HUES48 (cell line): ENCODE results near the gene KCNIP1.

Experiments used
- H3K27ac ChIP-seq: one replicate; pipeline ENCODE4 v1.7.0; 2013; ENCODE audit warnings: low read depth, low read length, inconsistent platforms
- H3K27me3 ChIP-seq: 2 replicates; pipeline ENCODE4 v1.6.1; 2013; ENCODE audit warnings: mild to moderate bottlenecking, low read length; ENCODE audit not compliant: control insufficient read depth, insufficient read depth
- H3K36me3 ChIP-seq: 2 replicates; pipeline ENCODE4 v1.6.1; 2013; ENCODE audit warnings: low read length; ENCODE audit not compliant: control insufficient read depth, insufficient read depth
- H3K4me1 ChIP-seq: 2 replicates; pipeline ENCODE4 v1.6.1; 2013; ENCODE audit warnings: mild to moderate bottlenecking, low read length; ENCODE audit not compliant: control insufficient read depth, insufficient read depth
- H3K4me3 ChIP-seq: 2 replicates; pipeline ENCODE4 v1.5.1; 2013; ENCODE audit warnings: mild to moderate bottlenecking, low read depth, low read length
- H3K9ac ChIP-seq: 2 replicates; pipeline ENCODE4 v1.6.1; 2013; ENCODE audit warnings: mild to moderate bottlenecking, low read depth, low read length, moderate library complexity
- H3K9me3 ChIP-seq: 2 replicates; pipeline ENCODE4 v1.6.1; 2013; ENCODE audit warnings: low read length; ENCODE audit not compliant: control insufficient read depth, insufficient read depth

The KCNIP1 gene

DNA sequence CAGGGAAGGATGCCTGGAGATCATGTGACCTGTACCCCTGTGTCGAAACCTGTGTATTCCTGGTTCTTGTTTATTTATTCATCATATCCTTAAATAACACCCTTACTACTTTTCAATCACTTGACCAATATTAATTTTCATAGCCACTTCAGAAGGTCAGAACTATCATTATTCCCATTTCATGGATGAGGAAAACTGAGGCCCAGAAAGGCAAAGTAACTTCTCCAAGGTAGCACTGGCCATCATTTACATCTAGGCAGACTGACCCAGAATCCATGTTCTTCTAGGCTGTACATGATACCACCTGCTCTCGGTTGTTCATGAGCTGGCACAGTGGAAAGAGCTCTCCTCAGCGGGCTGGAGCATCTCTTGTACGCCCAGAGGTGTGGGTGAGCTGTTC, 49.4 kb downstream of the KCNIP1 start:
- Histone ChIP-seq H3K4me1 (peaks cover 6% of the 10 kb centered on the region; the same call in 1 of the 2 replicates), H3K27ac (no peak overlapping the region), H3K27me3 (no peaks in the 10 kb centered on the region), H3K36me3 (no peaks in the 10 kb centered on the region), H3K9ac (no peak overlapping the region), H3K4me3 (no peak overlapping the region), H3K9me3 (no peaks in the 10 kb centered on the region)

DNA sequence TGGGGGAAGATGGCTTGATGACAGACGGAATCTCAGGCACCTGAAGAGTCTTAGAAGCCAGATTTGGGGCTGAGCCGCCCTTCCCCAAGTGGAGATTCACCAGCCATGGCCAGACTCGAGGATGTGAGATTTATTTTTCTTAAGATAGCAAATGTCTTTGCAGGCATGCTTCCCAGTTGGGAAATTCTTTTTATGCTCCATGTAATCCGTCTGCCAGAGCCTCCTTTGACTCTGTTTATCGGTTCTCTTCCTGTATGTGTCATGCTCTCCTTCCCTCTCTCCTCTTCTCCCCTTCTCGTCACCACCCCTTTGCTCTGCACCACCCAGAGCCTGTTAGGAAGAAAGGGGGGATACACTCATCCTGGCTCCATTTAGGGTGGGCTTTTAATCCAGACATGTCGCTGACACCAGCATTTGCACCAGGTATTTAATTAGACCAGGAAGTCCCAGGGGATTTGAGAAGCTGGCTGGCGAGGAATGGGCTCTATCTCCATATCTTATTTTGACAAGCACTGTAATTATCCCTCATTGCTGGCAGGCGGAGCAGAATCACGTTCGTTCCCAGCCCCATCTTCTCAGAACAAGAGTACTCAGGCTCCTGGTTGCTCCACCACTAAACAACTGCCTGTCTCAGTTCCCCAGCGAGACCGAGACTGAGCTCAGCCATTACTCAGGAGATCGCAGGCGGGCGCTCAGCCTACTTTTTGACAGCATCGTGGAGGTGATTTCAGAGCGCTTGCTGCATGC, 50.9 kb downstream of the KCNIP1 start:
- H3K36me3 ChIP-seq, result no peaks in the 10 kb centered on the region
- no peak overlapping the region for H3K9ac ChIP-seq
- no peaks in the 10 kb centered on the region for H3K27me3 ChIP-seq
- H3K27ac ChIP-seq, result no peak overlapping the region
- no peak overlapping the region for H3K4me3 ChIP-seq
- H3K4me1 ChIP-seq, result peaks cover 6% of the 10 kb centered on the region; the same call in 1 of the 2 replicates
- no peaks in the 10 kb centered on the region for H3K9me3 ChIP-seq

DNA sequence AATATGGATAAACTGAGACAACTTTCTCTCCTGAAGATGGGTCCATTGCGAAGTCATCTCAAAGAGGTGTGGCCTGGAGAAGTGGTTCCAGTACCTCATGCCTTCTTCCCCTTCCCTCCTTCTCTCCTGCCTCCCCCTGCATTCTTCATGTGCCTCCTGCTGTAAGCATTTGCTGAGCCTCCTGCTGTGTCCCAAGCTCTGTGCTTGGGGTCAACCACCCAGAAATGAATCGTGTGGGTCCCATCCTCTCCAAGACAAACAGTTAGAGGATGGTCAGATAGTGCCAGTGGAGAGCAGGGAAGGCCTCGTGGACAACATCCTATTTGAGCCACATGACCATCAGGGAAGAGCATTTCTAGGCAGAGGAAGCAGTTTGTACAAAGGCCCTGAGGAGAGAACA, 53.5 kb downstream of the KCNIP1 start:
- H3K27ac ChIP-seq, result no peak overlapping the region
- peaks cover 5% of the 10 kb centered on the region; the same call in 1 of the 2 replicates for H3K4me1 ChIP-seq
- no peak overlapping the region for H3K4me3 ChIP-seq
- no peaks in the 10 kb centered on the region for H3K27me3 ChIP-seq
- no peak overlapping the region for H3K9ac ChIP-seq
- H3K9me3 ChIP-seq, result no peaks in the 10 kb centered on the region
- no peaks in the 10 kb centered on the region for H3K36me3 ChIP-seq

DNA sequence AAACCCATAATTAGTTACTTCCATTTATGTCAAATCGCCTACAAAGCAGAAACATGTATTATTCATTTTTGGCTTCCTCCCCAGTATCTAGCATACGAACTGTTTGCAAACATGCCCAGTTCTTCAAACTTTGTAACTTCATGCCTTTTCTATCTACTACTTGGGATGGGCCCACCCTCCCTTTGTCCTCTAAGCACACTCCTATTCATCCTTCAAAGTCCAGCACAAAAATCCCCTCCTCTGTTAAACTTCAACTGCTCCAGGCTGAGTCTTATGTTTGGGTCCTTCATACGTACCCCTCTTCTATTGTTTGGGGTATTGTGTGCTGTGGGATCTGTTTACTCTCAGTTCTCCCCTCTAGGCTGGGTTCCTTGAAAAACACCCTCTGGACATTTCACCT, 55.5 kb downstream of the KCNIP1 start:
- Histone ChIP-seq H3K4me1 (no peaks in the 10 kb centered on the region), H3K9me3 (no peaks in the 10 kb centered on the region), H3K36me3 (no peaks in the 10 kb centered on the region), H3K27me3 (0 out of 2 replicates have a peak, but pooled peaks cover 5% of the 10 kb centered on the region), H3K4me3 (no peak overlapping the region), H3K27ac (no peak overlapping the region), H3K9ac (no peak overlapping the region)

DNA sequence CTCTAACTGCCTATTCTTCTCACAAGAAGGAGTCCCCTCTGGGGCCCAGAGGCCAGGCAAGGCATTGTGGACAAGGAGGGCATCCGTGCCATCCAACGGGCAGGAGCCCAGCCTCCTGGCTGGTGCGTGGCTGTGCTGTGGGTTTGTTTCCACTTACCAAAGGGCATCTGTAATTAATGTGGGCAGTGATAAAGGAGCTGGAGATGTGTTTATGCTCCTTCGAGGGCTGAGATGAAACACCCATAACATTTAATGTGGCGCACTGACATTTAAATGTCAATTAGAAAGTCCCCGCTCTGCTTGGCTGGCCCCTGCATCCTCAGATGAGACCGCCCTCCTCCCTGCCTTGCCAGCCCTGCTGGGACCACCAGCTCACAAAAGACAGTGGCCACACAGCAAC, 57.1 kb downstream of the KCNIP1 start:
- no peak overlapping the region for H3K27ac ChIP-seq
- no peaks in the 10 kb centered on the region for H3K4me1 ChIP-seq
- H3K9ac ChIP-seq, result no peak overlapping the region
- no peaks in the 10 kb centered on the region for H3K36me3 ChIP-seq
- no peaks in the 10 kb centered on the region for H3K9me3 ChIP-seq
- no peak overlapping the region for H3K4me3 ChIP-seq
- 0 out of 2 replicates have a peak, but pooled peaks cover 5% of the 10 kb centered on the region for H3K27me3 ChIP-seq

DNA sequence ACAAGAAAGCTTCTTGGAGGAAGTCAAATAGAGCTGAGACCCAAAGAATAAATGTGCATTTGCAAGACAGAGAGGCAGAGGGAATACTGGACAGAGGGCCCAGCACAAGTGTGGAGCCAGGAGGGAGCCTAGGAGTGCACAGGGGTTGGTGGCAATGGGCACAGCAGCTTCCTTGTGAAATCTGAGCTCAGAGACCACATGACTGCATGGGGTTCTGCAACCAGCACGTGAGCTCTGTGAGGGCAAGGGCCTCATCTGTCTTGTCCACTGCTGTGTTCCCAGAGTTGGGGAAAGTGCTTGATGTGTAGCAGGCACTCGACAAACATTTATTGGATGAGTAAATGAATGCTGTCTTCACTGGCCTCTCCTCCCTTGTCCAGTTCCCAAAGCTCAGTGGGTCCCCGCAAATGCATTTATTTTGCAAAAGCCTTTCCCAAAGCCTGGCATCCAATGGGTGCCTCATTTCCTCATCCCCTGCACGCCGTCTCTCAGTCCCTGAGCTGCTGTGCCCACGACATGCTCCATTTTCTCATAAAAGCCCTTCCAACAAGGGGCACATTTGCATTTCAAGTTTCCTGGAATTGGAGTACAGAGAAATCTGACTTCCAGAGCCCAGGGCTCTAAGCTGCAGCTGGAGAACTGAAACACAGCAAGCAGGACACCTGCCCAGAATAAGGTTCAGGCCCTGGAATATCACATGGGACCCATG, 58.5 kb downstream of the KCNIP1 start:
- Histone ChIP-seq H3K9me3 (no peaks in the 10 kb centered on the region), H3K27ac (no peak overlapping the region), H3K27me3 (0 out of 2 replicates have a peak, but pooled peaks cover 5% of the 10 kb centered on the region), H3K9ac (no peak overlapping the region), H3K4me1 (no peaks in the 10 kb centered on the region), H3K4me3 (no peak overlapping the region), H3K36me3 (no peaks in the 10 kb centered on the region)

DNA sequence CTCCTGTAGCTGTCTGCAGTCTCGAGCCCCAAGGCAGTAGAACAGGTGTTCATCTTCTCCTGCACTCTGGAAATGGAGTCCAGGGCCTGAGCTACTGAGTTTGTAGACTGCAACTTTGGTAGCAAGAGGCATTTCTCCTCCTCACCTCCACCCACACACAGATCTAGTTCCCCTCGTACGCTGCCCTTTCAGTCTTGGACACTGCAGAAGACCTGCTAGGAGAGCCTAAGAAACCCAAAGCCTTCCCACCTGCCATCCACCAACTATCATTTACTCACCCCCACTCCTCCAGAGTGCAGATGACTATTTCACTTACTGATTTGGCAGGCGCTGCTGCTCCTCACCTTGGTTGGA, 59.0 kb downstream of the KCNIP1 start:
- no peak overlapping the region for H3K27ac ChIP-seq
- H3K9ac ChIP-seq, result no peak overlapping the region
- H3K36me3 ChIP-seq, result no peaks in the 10 kb centered on the region
- no peak overlapping the region for H3K4me3 ChIP-seq
- H3K4me1 ChIP-seq, result no peaks in the 10 kb centered on the region
- H3K27me3 ChIP-seq, result 0 out of 2 replicates have a peak, but pooled peaks cover 5% of the 10 kb centered on the region
- H3K9me3 ChIP-seq, result no peaks in the 10 kb centered on the region

DNA sequence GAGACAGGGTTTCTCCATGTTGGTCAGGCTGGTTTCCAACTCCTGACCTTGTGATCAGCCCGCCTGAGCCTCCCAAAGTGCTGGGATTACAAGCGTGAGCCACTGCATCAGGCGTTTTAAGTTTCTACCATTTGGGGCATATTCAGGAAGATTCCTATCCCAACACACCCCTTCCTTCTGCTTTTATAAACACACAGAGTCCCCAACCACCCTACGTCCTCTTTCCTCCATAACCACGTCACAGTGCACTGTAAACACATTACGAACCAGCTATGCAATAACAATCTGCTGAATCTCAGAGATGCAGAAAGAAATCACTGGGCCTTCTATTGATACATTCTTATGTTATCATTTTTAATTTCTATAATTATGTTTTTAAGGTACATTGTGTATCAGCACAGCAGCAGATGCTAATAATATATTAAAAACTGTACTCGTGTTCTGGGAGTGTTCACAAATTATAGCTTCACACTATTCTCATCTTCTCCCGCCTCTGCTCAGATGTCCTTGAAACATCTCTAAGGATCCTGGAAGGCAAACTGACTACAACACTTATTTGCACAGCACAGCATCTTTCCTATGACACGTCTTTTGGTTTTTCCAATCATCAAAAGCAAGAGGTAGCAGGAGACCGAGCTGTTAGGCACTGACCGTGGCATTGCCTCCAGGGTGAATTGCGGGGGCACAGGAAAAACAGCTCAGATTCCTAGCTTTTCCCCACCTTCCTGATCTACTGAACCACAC, 60.2 kb downstream of the KCNIP1 start:
- no peak overlapping the region for H3K4me3 ChIP-seq
- no peak overlapping the region for H3K27ac ChIP-seq
- no peaks in the 10 kb centered on the region for H3K4me1 ChIP-seq
- H3K9me3 ChIP-seq, result no peaks in the 10 kb centered on the region
- H3K27me3 ChIP-seq, result 0 out of 2 replicates have a peak, but pooled peaks cover 5% of the 10 kb centered on the region
- H3K36me3 ChIP-seq, result no peaks in the 10 kb centered on the region
- H3K9ac ChIP-seq, result no peak overlapping the region

DNA sequence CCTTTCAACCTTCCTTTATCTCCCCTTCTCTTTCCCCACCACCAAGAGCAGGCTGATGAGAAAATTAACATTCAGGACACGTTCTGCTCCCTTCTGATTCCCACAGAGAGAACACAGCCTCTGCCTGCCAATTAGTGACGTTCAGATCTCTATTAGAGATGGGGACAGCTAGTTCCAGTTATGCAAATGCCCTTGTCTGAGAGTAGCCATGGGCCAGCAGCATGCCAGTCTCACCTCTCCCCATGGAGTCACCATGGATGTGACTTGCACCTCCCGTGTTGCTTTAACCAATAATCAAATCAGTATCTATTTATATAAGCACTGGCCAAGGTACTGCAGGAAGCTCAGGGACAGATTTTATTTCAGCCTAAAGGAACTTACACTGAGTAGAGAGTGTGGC, 61.3 kb downstream of the KCNIP1 start:
- H3K9ac ChIP-seq, result no peak overlapping the region
- no peaks in the 10 kb centered on the region for H3K36me3 ChIP-seq
- H3K9me3 ChIP-seq, result no peaks in the 10 kb centered on the region
- H3K27ac ChIP-seq, result no peak overlapping the region
- no peaks in the 10 kb centered on the region for H3K4me1 ChIP-seq
- H3K27me3 ChIP-seq, result 0 out of 2 replicates have a peak, but pooled peaks cover 5% of the 10 kb centered on the region
- H3K4me3 ChIP-seq, result no peak overlapping the region

DNA sequence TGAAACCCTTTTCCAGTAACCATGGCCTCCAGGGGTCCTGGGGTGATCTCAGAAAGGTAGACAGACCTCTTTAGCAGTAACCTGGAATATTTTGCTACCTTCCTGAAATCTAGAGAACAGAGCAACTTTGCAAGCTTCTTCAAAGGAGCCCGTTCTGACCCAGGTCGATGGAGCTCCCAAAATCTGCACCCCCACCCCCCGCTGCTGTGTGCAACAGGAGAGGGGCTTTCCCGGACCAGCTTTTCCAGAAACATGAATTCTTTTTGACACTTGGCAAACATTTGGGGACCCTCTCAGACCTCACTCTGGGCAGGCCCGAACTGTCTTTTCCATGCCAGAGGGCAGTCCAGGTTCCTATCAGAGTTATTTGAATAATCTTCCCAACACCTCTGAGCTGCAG, 65.3 kb downstream of the KCNIP1 start:
- no peak overlapping the region for H3K4me3 ChIP-seq
- H3K4me1 ChIP-seq, result peaks cover 2% of the 10 kb centered on the region; the same call in 1 of the 2 replicates
- no peaks in the 10 kb centered on the region for H3K9me3 ChIP-seq
- H3K27ac ChIP-seq, result no peak overlapping the region
- H3K27me3 ChIP-seq, result no peaks in the 10 kb centered on the region
- H3K36me3 ChIP-seq, result no peaks in the 10 kb centered on the region
- no peak overlapping the region for H3K9ac ChIP-seq

DNA sequence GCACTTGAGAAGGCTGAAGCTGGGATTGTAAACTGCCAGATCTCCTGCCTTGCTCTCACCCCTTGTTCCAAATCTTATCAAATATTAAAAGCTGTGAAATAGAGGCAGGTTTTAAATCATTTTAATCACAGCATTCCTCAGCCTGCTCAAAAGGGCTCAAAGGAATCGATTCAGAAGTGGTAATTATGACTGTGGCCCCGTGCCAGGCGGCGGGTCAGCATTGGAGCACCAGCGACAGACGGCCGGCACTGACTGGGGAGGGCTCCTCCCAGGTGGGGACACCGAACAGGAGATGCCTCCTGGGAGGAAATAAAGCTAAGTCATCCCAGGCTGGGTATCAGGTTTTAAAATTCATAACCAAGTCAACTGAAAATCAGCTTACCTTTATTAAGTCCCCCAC, 66.7 kb downstream of the KCNIP1 start:
- H3K4me1 ChIP-seq, result peaks cover 2% of the 10 kb centered on the region; the same call in 1 of the 2 replicates
- no peaks in the 10 kb centered on the region for H3K27me3 ChIP-seq
- H3K27ac ChIP-seq, result no peak overlapping the region
- no peak overlapping the region for H3K9ac ChIP-seq
- H3K9me3 ChIP-seq, result no peaks in the 10 kb centered on the region
- H3K36me3 ChIP-seq, result no peaks in the 10 kb centered on the region
- no peak overlapping the region for H3K4me3 ChIP-seq
